GM18505 (cell line): ENCODE measurements around the gene ANXA1.

Experiments used
- ATAC-seq: cut with Tn5 transposase; IDR thresholded peaks from one replicate; pipeline ENCODE4 v1.9.1; 2021; ENCODE audit not compliant: unreplicated experiment
- POLR2A ChIP-seq: IDR thresholded peaks from 4 replicates; pipeline ENCODE4 v1.6.1; 2011; ENCODE audit warnings: borderline replicate concordance; ENCODE audit not compliant: insufficient read depth, insufficient read length; ENCODE audit errors: extremely low read depth

Gene ANXA1

GRCh38 chr9:73148447-73148937 lies 3.2 kb upstream of the ANXA1 start:
- no peak for ATAC-seq
- no peak for TF ChIP-seq POLR2A

- peak; percentile 75 for ATAC-seq
- no peak for TF ChIP-seq POLR2A
Measured at GRCh38 chr9:73149371-73150067, 2.1 kb upstream of the ANXA1 start.

- TF ChIP-seq POLR2A: no peak
- no peak for ATAC-seq
Measured at GRCh38 chr9:73152543-73152844, 829 bp downstream of the ANXA1 start.

GRCh38 chr9:73152953-73153352 lies 1.3 kb downstream of the ANXA1 start:
- peak; percentile 64 for ATAC-seq
- TF ChIP-seq POLR2A: no peak

GRCh38 chr9:73153793-73154227 lies 2.1 kb downstream of the ANXA1 start:
- no peak for TF ChIP-seq POLR2A
- ATAC-seq: no peak

GRCh38 chr9:73154271-73154670 lies 2.6 kb downstream of the ANXA1 start:
- ATAC-seq: no peak
- TF ChIP-seq POLR2A: no peak

- TF ChIP-seq POLR2A: no peak
- ATAC-seq: no peak
Measured at GRCh38 chr9:73154722-73155121, 3.1 kb downstream of the ANXA1 start.

GRCh38 chr9:73155377-73155776 lies 3.7 kb downstream of the ANXA1 start:
- TF ChIP-seq POLR2A: no peak
- ATAC-seq: no peak

GRCh38 chr9:73155968-73156864 lies 4.6 kb downstream of the ANXA1 start:
- no peak for TF ChIP-seq POLR2A
- ATAC-seq: no peak

GRCh38 chr9:73156865-73157187 lies 5.2 kb downstream of the ANXA1 start:
- ATAC-seq: no peak
- TF ChIP-seq POLR2A: no peak

GRCh38 chr9:73157811-73158210 lies 6.1 kb downstream of the ANXA1 start:
- no peak for ATAC-seq
- no peak for TF ChIP-seq POLR2A

- ATAC-seq: no peak
- no peak for TF ChIP-seq POLR2A
Measured at GRCh38 chr9:73158723-73159122, 7.1 kb downstream of the ANXA1 start.

- no peak for TF ChIP-seq POLR2A
- ATAC-seq: no peak
Measured at GRCh38 chr9:73160868-73161267, 9.2 kb downstream of the ANXA1 start.
